Placental epithelial cell (primary cell): ENCODE measurements around the gene ATP1A3. TPM values are rescaled to one million over a fixed set of nuclear protein-coding genes. Genes with fewer than 3 reads are reported as not detected.

Experiments
- total RNA-seq: library from RNA; depleted of rRNA; stranded (reverse); fragments of >200 nt; gene quantifications from 2 replicates; pipeline ENCODE4 v1.2.3, GENCODE V29; 2012

The ATP1A3 gene
- 0.11 TPM in 1 of 2 replicates, not detected in the other for total RNA-seq

GRCh38 chr19:41993612-41994483 is at the start of gene ATP1A3:
TSS of gene ATP1A3 (minus strand) at chr19:41994230. CDS start at chr19:41994076, 154 bp downstream.

DNA sequence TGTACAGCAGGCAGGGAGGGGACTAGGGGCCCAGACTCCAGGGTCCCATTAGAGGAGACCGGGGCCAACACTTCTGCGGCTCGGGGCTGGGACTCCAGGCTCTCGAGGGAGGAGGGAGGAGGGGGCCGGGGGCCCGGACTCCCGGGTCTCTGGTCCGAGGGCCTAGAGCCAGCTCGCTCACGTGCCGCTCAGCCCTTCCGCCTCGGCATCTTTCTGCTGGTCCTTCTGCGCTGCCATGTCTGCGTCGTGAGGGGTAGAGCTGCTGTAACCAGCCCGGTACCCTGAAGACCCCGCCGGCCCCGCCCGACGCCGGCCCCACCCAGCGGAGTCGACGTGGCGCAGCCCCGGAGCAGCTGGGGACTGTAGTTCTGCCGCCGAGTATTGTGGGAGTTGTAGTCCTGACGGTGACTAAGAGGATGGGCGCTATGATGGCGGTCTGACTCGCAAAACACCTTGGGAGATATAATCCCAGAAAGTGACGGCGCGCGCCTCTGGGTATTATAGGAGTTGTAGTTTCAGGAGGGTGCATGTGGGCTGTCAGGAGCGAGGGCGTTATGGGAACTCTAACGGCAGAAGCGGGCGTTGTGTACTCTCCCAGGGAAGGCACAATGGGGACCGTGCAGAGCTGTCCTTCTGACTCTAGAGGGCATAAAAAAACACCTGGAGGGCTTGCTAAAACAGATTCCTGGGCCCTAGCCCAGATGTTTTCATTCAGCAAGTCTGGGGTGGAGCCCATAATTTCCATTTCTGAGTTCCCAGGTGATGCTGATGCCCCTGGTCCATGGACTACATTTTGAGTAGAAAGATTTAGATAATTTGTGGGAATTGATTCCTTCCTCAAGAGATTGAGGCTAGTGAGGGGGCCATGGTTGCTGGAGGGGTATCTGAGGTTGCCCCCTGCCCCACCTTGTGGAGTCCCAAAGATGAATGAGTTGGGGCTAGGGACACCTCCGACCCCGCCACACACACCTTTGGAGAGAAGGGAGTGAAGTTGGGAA is 34.7 kb downstream of the ATP1A3 start, which contains the start of gene RABAC1:
Gene RABAC1, minus strand, starts transcription at position 266 of the 998 bp plus-strand sequence. Its CDS starts 29 bp downstream, at position 237.

GRCh38 chr19:41928221-41928683 is 65.8 kb downstream of the ATP1A3 start, which contains the start of gene ERFL:
TSS of gene ERFL (minus strand) at chr19:41928449. CDS start at chr19:41912919, 15,530 bp downstream.

Other genes with a start within 250 kb of the ATP1A3 start
- not detected in 2 replicates for gene CEACAM6, start 238.7 kb downstream of the ATP1A3 start, total RNA-seq
- gene CEACAM3, start 197.6 kb downstream of the ATP1A3 start, total RNA-seq = not detected in 2 replicates
- not detected in 2 replicates for gene LYPD4, start 149.5 kb downstream of the ATP1A3 start, total RNA-seq
- gene DMRTC2, start 149.2 kb downstream of the ATP1A3 start, total RNA-seq = not detected in 2 replicates
- gene RPS19, start 134.0 kb downstream of the ATP1A3 start, total RNA-seq = 1,032 and 1,457 TPM in 2 replicates
- gene CD79A, start 117.0 kb downstream of the ATP1A3 start, total RNA-seq = 0.87 TPM in 1 of 2 replicates, not detected in the other
- 46.7 and 53.2 TPM in 2 replicates for gene ARHGEF1, start 111.0 kb downstream of the ATP1A3 start, total RNA-seq
- 0.11 TPM in 1 of 2 replicates, not detected in the other for gene ERFL, start 65.8 kb downstream of the ATP1A3 start, total RNA-seq
- gene RABAC1, start 34.9 kb downstream of the ATP1A3 start, total RNA-seq = 223 and 238 TPM in 2 replicates
- 0.11 TPM in 1 of 2 replicates, not detected in the other for gene GRIK5, start 76.0 kb upstream of the ATP1A3 start, total RNA-seq
- gene ZNF574, start 81.9 kb upstream of the ATP1A3 start, total RNA-seq = 19.2 and 28.1 TPM in 2 replicates
- gene POU2F2, start 138.2 kb upstream of the ATP1A3 start, total RNA-seq = under 0.01 and 0.33 TPM in 2 replicates
- gene DEDD2, start 223.4 kb upstream of the ATP1A3 start, total RNA-seq = 12.2 and 16.4 TPM in 2 replicates
- 15.7 and 24.3 TPM in 2 replicates for gene ZNF526, start 226.1 kb upstream of the ATP1A3 start, total RNA-seq
- 17.3 and 26.6 TPM in 2 replicates for gene GSK3A, start 248.4 kb upstream of the ATP1A3 start, total RNA-seq